Fibroblast of lung (primary cell): ENCODE results near the gene SCUBE3. TPM values are rescaled to one million over a fixed set of nuclear protein-coding genes. Genes with fewer than 3 reads are reported as not detected.

ENCODE experiments used
- DNase-seq, 2 donors: peaks; one replicate each; pipeline versions ENCODE4 v3.0.0 to v3.0.0-alpha.2; 2010; ENCODE audit warnings: low read depth in 2 of 2
- H2AFZ ChIP-seq: 2 replicates; pipeline ENCODE4 v1.5.1; 2012; ENCODE audit warnings: low read length, control low read depth, inconsistent platforms
- H3K27ac ChIP-seq: 2 replicates; pipeline ENCODE4 v1.5.1; 2011; ENCODE audit warnings: low read length, control low read depth; ENCODE audit not compliant: insufficient read depth
- H3K27me3 ChIP-seq: 2 replicates; pipeline ENCODE4 v1.5.1; 2011; ENCODE audit warnings: mild to moderate bottlenecking, low read length; ENCODE audit not compliant: control insufficient read depth, insufficient read depth
- H3K36me3 ChIP-seq: 2 replicates; pipeline ENCODE4 v1.5.1; 2011; ENCODE audit warnings: low read length; ENCODE audit not compliant: control insufficient read depth, insufficient read depth
- H3K4me1 ChIP-seq: 2 replicates; pipeline ENCODE4 v1.5.1; 2011; ENCODE audit warnings: low read length; ENCODE audit not compliant: control insufficient read depth, insufficient read depth; ENCODE audit errors: extremely low read depth
- H3K4me2 ChIP-seq: 2 replicates; pipeline ENCODE4 v1.5.1; 2011; ENCODE audit warnings: low read length, control low read depth; ENCODE audit not compliant: insufficient read depth; ENCODE audit errors: extremely low read depth
- H3K4me3 ChIP-seq, 4 experiments: fragments of 200-600 bp in 1 of 4; sonication (generic) in 1 of 4; replicated peaks in 1 of 4; 2 replicates each; pipeline ENCODE4 v1.5.1; 2011 to 2016; ENCODE audit warnings: low read length in 4 of 4, low read depth in 3 of 4, mild to moderate bottlenecking in 3 of 4, control low read depth in 2 of 4, inconsistent platforms in 1 of 4, mixed read lengths in 1 of 4; ENCODE audit not compliant: insufficient read depth in 1 of 4; ENCODE audit errors: control extremely low read depth in 1 of 4
- H3K79me2 ChIP-seq: 2 replicates; pipeline ENCODE4 v1.5.1; 2012; ENCODE audit warnings: mild to moderate bottlenecking, low read length, inconsistent platforms; ENCODE audit not compliant: control insufficient read depth, insufficient read depth
- H3K9ac ChIP-seq: 2 replicates; pipeline ENCODE4 v1.5.1; 2011; ENCODE audit warnings: mild to moderate bottlenecking, low read length, control low read depth; ENCODE audit not compliant: insufficient read depth
- H3K9me3 ChIP-seq: 2 replicates; pipeline ENCODE4 v1.5.1; 2012; ENCODE audit warnings: low read depth, low read length; ENCODE audit not compliant: control insufficient read depth, insufficient read depth
- H4K20me1 ChIP-seq: 2 replicates; pipeline ENCODE4 v1.5.1; 2011; ENCODE audit warnings: low read length; ENCODE audit not compliant: control insufficient read depth, insufficient read depth; ENCODE audit errors: extremely low read depth
- CTCF ChIP-seq, 2 donors: IDR thresholded peaks in 1 of 2; conservative IDR thresholded peaks in 1 of 2; 1 replicate in 1 of 2; 2 replicates in 1 of 2; pipeline ENCODE4 v1.5.1; 2011 to 2012; ENCODE audit warnings: low read length in 2 of 2, control low read depth in 1 of 2, inconsistent platforms in 1 of 2, low read depth in 1 of 2, mild to moderate bottlenecking in 1 of 2
- EZH2 ChIP-seq: IDR thresholded peaks from 2 replicates; pipeline ENCODE4 v1.5.1; 2012; ENCODE audit warnings: low read length, control low read depth, mild to moderate bottlenecking; ENCODE audit errors: missing control alignments
- polyA plus RNA-seq, 2 donors: library from polyadenylated mRNA; depleted of rRNA in 1 of 2; stranded (reverse) in 1 of 2; unstranded in 1 of 2; fragments of >200 nt; gene quantifications; 2 replicates each; pipeline ENCODE4 v1.2.1, GENCODE V29; 2011 to 2012; ENCODE audit warnings: missing spikeins in 1 of 2
- total RNA-seq: library from RNA; depleted of rRNA; stranded (reverse); fragments of >200 nt; gene quantifications from 2 replicates; pipeline ENCODE4 v1.2.1, GENCODE V29; 2014

SCUBE3 gene
- total and polyA plus RNA-seq, 2 donors (not counting 1 experiment from before 2014, with no cell fraction given): under 0.01 to 1.2 TPM

DNA sequence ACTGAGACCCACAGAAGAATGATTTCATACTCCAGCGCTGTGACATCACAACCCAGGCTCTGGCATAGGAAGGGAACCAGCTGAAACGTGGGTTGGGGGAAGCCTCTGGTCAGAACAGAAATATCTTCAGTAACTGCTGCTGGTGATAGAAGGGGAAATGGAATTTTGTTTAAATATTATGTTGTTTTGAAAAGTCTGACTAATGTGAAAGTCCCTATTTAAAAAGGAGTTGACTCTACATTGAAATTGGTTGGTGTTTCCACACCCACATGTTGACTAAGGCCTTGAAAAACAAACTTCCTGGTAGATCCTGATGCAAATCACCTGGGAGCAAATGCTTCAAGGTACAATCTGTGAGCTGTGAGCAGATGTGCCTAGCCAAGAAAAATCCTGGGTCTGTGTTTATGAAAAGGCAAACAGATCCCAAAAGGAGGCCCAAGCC is 48.1 kb upstream of the SCUBE3 start:
- Histone ChIP-seq H3K4me1 (peaks cover 6% of the 10 kb centered on the region), H2AFZ (no peak overlapping the region), H3K9me3 (no peaks in the 10 kb centered on the region), H3K4me3 (no peak overlapping the region), H3K79me2 (no peaks in the 10 kb centered on the region), H4K20me1 (no peaks in the 10 kb centered on the region), H3K27me3 (no peaks in the 10 kb centered on the region), H3K36me3 (no peaks in the 10 kb centered on the region), H3K9ac (no peak overlapping the region), H3K4me2 (no peak overlapping the region), H3K27ac (no peak overlapping the region)
- DNase-seq: no peak
- TF ChIP-seq CTCF (conservative IDR thresholded peaks at IDR 0.05 in 1 of 2, IDR thresholded peaks at IDR 0.05 in 1 of 2; ENCODE audit: low read depth in 1 of 2, low read length in 2 of 2) (no peak), EZH2 (no peak)

GRCh38 chr6:35166116-35166515 is 47.6 kb upstream of the SCUBE3 start:
- Histone ChIP-seq H3K27ac (no peak overlapping the region), H3K4me2 (no peak overlapping the region), H3K4me1 (peaks cover 10% of the 10 kb centered on the region), H3K4me3 (no peak overlapping the region), H3K36me3 (no peaks in the 10 kb centered on the region), H2AFZ (no peak overlapping the region), H3K27me3 (no peaks in the 10 kb centered on the region), H3K9ac (no peak overlapping the region), H4K20me1 (no peaks in the 10 kb centered on the region), H3K9me3 (no peaks in the 10 kb centered on the region), H3K79me2 (no peaks in the 10 kb centered on the region)
- no peak for TF ChIP-seq EZH2
- no peak for TF ChIP-seq CTCF (conservative IDR thresholded peaks at IDR 0.05 in 1 of 2, IDR thresholded peaks at IDR 0.05 in 1 of 2; ENCODE audit: low read depth in 1 of 2, low read length in 2 of 2)
- peak in 1 of 2 donors; percentile 63 for DNase-seq

DNA sequence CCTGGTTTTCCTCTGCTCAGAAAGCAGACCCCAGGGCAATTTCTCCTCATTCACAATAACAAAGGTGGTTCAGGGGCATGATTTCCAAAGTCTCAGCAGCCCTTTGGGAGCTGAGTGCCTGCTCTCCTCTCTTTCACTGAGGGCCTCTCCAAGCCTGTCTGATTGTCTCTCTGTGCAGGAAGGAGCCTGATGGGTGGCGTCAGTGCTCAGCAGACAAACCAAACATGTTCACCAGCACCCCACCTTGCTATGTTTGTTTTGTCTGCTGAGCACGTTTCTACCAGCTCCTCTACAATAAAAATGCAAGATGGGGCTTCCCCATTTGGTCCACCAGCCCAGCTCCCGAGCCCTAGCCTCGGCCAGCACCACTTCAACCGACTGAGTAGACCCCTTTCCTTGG is 47.2 kb upstream of the SCUBE3 start:
- Histone ChIP-seq H3K27me3 (no peaks in the 10 kb centered on the region), H3K4me1 (peaks cover 10% of the 10 kb centered on the region), H3K79me2 (no peaks in the 10 kb centered on the region), H3K9ac (no peak overlapping the region), H3K9me3 (no peaks in the 10 kb centered on the region), H2AFZ (no peak overlapping the region), H3K4me2 (no peak overlapping the region), H3K4me3 (no peak overlapping the region), H4K20me1 (no peaks in the 10 kb centered on the region), H3K27ac (no peak overlapping the region), H3K36me3 (no peaks in the 10 kb centered on the region)
- no peak for DNase-seq
- TF ChIP-seq CTCF (conservative IDR thresholded peaks at IDR 0.05 in 1 of 2, IDR thresholded peaks at IDR 0.05 in 1 of 2; ENCODE audit: low read depth in 1 of 2, low read length in 2 of 2) (no peak), EZH2 (no peak)
